Mesendoderm (in vitro differentiated cells): Measurements from ENCODE around the gene S100A3.
A peak's percentile ranks its signal among the peaks of the same experiment; 100 is the strongest.

Experiments used
- DNase-seq: peaks from one replicate; pipeline ENCODE4 v3.0.0; 2013
- H2AK5ac ChIP-seq: 2 replicates; pipeline ENCODE4 v1.6.1; 2013; ENCODE audit warnings: low read length, inconsistent platforms
- H2BK120ac ChIP-seq: 2 replicates; pipeline ENCODE4 v1.6.1; 2013; ENCODE audit warnings: low read depth, mild to moderate bottlenecking, low read length, moderate library complexity, mixed read lengths
- H2BK15ac ChIP-seq: replicated peaks from 2 replicates; pipeline ENCODE4 v1.6.1; 2013; ENCODE audit warnings: low read depth, mild to moderate bottlenecking, moderate library complexity
- H2BK5ac ChIP-seq: 2 replicates; pipeline ENCODE4 v1.6.1; 2013; ENCODE audit warnings: low read length, inconsistent platforms
- H3K18ac ChIP-seq: 2 replicates; pipeline ENCODE4 v1.6.1; 2013; ENCODE audit warnings: mild to moderate bottlenecking, low read length, mixed read lengths
- H3K23ac ChIP-seq: one replicate; pipeline ENCODE4 v1.6.1; 2013; ENCODE audit warnings: low read length
- H3K27ac ChIP-seq: 2 replicates; pipeline ENCODE4 v1.5.1; 2013; ENCODE audit warnings: low read depth, mild to moderate bottlenecking, inconsistent platforms, low read length, moderate library complexity
- H3K27me3 ChIP-seq: 2 replicates; pipeline ENCODE4 v1.6.1; 2013; ENCODE audit warnings: low read length, control low read depth, mild to moderate bottlenecking, inconsistent platforms; ENCODE audit not compliant: insufficient read depth, poor library complexity
- H3K36me3 ChIP-seq: 2 replicates; pipeline ENCODE4 v1.6.1; 2013; ENCODE audit warnings: low read length, inconsistent platforms; ENCODE audit not compliant: control insufficient read depth, insufficient read depth
- H3K4ac ChIP-seq: one replicate; pipeline ENCODE4 v1.6.1; 2013; ENCODE audit warnings: low read depth, mild to moderate bottlenecking, low read length, moderate library complexity
- H3K4me1 ChIP-seq: 2 replicates; pipeline ENCODE4 v1.6.1; 2013; ENCODE audit warnings: low read depth, low read length, inconsistent platforms; ENCODE audit not compliant: control insufficient read depth
- H3K4me2 ChIP-seq: 2 replicates; pipeline ENCODE4 v1.6.1; 2013; ENCODE audit warnings: low read length
- H3K4me3 ChIP-seq: 2 replicates; pipeline ENCODE4 v1.5.1; 2013; ENCODE audit warnings: mild to moderate bottlenecking, low read length
- H3K56ac ChIP-seq: one replicate; pipeline ENCODE4 v1.6.1; 2013; ENCODE audit warnings: low read length
- H3K79me1 ChIP-seq: 2 replicates; pipeline ENCODE4 v1.6.1; 2013; ENCODE audit warnings: low read length, inconsistent platforms
- H3K79me2 ChIP-seq: 2 replicates; pipeline ENCODE4 v1.6.1; 2013; ENCODE audit warnings: mild to moderate bottlenecking, low read length; ENCODE audit not compliant: control insufficient read depth, insufficient read depth
- H3K9ac ChIP-seq: 2 replicates; pipeline ENCODE4 v1.6.1; 2013; ENCODE audit warnings: low read length, inconsistent platforms
- H4K5ac ChIP-seq: one replicate; pipeline ENCODE4 v1.6.1; 2013; ENCODE audit warnings: low read length
- H4K8ac ChIP-seq: one replicate; pipeline ENCODE4 v1.6.1; 2013; ENCODE audit warnings: low read depth, mild to moderate bottlenecking, control low read depth, low read length, moderate library complexity
- WGBS: extraction: QIAGEN DNeasy Blood & Tissue Kit; methylation state at CpG from one replicate; pipeline ENCODE4 v1.1.7; 2013; ENCODE audit warnings: low lambda C conversion rate, missing lambda C conversion rate; ENCODE audit not compliant: insufficient coverage; ENCODE audit errors: extremely low coverage; 5-methylcytosine and 5-hydroxymethylcytosine counted together

The S100A3 gene

DNA sequence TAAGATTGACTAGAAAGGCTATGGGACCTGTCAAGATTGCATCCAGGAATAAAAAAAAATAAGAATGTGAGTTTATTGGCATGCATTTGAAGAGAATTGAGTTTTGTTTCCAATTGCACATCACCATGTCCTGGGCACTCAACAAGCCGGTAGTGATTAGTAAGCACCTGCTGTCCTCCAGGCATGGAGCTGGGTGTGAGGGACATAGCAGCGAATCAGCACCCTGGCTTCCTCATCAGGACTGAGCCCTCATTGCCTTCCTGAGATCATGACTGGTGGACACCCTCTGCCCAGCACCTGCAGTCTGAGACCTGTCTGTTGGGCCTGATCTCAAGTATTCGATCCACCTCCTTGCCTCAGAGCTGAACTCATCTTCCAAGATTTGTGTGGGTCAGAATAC is 40.0 kb downstream of the S100A3 start:
- no peaks in the 10 kb centered on the region for H3K4me1 ChIP-seq
- H4K8ac ChIP-seq: no peak overlapping the region
- H3K27me3 ChIP-seq: no peaks in the 10 kb centered on the region
- no peak overlapping the region for H3K9ac ChIP-seq
- no peak for DNase-seq
- H3K4me2 ChIP-seq: no peak overlapping the region
- no peak overlapping the region for H3K27ac ChIP-seq
- H3K4ac ChIP-seq: no peak overlapping the region
- H2BK15ac ChIP-seq: no peak overlapping the region
- H2BK5ac ChIP-seq: no peak overlapping the region
- H3K56ac ChIP-seq: no peak overlapping the region
- no peak overlapping the region for H2BK120ac ChIP-seq
- H3K79me2 ChIP-seq: no peaks in the 10 kb centered on the region
- no peak overlapping the region for H3K4me3 ChIP-seq
- no CpG with 5 or more reads among the region's 3 CpGs for WGBS
- no peak overlapping the region for H3K23ac ChIP-seq
- no peak overlapping the region for H3K18ac ChIP-seq
- no peaks in the 10 kb centered on the region for H3K79me1 ChIP-seq
- H2AK5ac ChIP-seq: no peak overlapping the region
- H4K5ac ChIP-seq: no peak overlapping the region
- H3K36me3 ChIP-seq: no peaks in the 10 kb centered on the region

DNA sequence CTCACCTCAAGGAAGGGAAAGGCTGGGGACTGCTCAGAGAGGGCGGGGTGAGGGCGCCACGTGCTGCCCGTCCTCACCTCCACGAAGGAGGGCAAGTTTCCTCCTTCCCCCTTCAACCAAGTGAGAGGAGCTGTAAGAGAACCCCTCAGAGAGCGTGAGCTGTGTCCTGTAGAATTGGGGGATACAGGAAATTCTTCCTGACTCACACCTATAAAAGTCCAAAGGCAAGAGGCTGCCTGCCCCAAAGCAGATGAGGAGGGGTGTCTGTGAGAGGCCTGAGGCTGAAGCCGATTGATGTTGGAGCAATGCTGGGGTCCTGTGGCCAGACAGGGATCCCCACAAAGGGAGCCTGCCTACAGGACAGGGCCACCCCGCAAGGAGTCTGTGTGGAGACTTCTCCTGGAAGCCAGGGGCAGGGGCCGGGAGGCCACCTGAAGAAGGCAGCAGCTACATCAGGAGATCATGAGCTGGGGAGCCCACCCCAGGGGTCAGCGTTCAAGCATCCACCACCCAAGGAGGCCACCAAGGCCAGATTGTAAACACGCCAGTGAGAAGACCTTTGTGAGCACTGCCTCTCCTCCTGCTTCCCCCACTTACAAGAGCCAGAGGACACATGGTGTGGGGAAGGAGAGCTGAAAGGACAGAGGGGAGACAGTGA is 41.0 kb downstream of the S100A3 start:
- no peaks in the 10 kb centered on the region for H3K79me1 ChIP-seq
- H3K4me1 ChIP-seq: no peaks in the 10 kb centered on the region
- no peaks in the 10 kb centered on the region for H3K36me3 ChIP-seq
- no peak overlapping the region for H3K4me3 ChIP-seq
- H3K18ac ChIP-seq: no peak overlapping the region
- no peak overlapping the region for H2AK5ac ChIP-seq
- no peak for DNase-seq
- no peak overlapping the region for H2BK15ac ChIP-seq
- no peak overlapping the region for H4K8ac ChIP-seq
- H4K5ac ChIP-seq: no peak overlapping the region
- H3K27me3 ChIP-seq: no peaks in the 10 kb centered on the region
- no peak overlapping the region for H2BK5ac ChIP-seq
- H3K4me2 ChIP-seq: no peak overlapping the region
- no peak overlapping the region for H3K27ac ChIP-seq
- H3K23ac ChIP-seq: no peak overlapping the region
- no peaks in the 10 kb centered on the region for H3K79me2 ChIP-seq
- H2BK120ac ChIP-seq: no peak overlapping the region
- peak overlapping the region; percentile 22 for H3K56ac ChIP-seq
- no CpG with 5 or more reads among the region's 11 CpGs for WGBS
- H3K9ac ChIP-seq: no peak overlapping the region
- H3K4ac ChIP-seq: no peak overlapping the region

DNA sequence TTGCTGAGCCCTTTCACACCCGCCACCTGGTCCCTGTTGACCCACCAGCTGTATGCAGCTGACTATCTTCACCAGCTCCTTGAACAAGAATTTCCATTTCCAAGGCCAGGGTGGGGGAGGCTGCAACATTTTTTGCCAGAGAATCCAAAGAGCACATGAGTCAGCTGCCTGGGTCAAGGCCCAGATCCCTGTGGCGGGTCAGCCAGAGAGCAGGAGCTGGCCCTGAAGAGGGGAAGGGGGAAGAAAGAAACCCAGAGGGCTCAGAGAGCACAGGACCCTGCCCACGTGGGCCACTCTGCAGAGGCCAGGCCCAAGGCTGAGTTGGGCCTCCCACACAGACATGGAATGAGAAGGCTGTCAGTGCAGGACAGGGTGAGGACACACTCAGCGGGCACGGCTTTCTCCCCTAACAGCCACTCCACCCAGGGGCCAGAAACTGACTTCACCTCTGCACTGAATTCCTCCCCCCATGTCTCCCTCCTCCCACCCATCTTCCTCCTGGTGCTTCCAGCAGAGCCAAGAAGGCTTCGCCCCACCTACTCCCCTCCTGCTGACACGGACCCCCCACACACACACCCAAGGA is 42.1 kb downstream of the S100A3 start:
- H3K4me3 ChIP-seq: no peak overlapping the region
- H3K27me3 ChIP-seq: no peaks in the 10 kb centered on the region
- no peak overlapping the region for H3K56ac ChIP-seq
- no peak overlapping the region for H3K4ac ChIP-seq
- H2BK120ac ChIP-seq: no peak overlapping the region
- H2BK5ac ChIP-seq: no peak overlapping the region
- no peak overlapping the region for H3K23ac ChIP-seq
- no peaks in the 10 kb centered on the region for H3K4me1 ChIP-seq
- no CpG with 5 or more reads among the region's 7 CpGs for WGBS
- no peaks in the 10 kb centered on the region for H3K36me3 ChIP-seq
- DNase-seq: no peak
- no peaks in the 10 kb centered on the region for H3K79me2 ChIP-seq
- no peak overlapping the region for H2BK15ac ChIP-seq
- no peak overlapping the region for H3K9ac ChIP-seq
- no peaks in the 10 kb centered on the region for H3K79me1 ChIP-seq
- no peak overlapping the region for H3K4me2 ChIP-seq
- no peak overlapping the region for H3K18ac ChIP-seq
- H4K8ac ChIP-seq: no peak overlapping the region
- no peak overlapping the region for H4K5ac ChIP-seq
- no peak overlapping the region for H2AK5ac ChIP-seq
- H3K27ac ChIP-seq: no peak overlapping the region

DNA sequence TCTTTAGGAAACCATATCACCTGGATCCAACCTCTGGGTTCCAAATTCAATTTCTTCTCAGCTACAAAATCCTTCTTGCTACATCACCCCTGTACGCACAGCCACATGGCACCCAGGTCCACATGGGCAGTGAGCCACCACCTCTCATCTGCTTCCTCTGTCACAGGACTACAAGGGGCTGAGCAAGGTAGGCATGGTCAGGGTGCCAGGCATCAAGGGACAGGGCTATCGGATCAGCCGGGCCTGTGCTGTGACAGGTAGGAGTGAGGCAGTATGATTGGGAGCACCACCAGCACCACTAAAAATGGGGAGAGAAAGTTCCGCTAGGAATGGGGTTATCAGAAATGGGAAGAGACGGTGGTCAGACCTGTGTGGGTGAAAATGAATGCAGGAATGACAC is 42.7 kb downstream of the S100A3 start:
- H2AK5ac ChIP-seq: no peak overlapping the region
- H3K36me3 ChIP-seq: no peaks in the 10 kb centered on the region
- H3K18ac ChIP-seq: no peak overlapping the region
- H3K4me1 ChIP-seq: no peaks in the 10 kb centered on the region
- no peaks in the 10 kb centered on the region for H3K79me1 ChIP-seq
- H3K4me2 ChIP-seq: no peak overlapping the region
- H4K8ac ChIP-seq: no peak overlapping the region
- H2BK5ac ChIP-seq: no peak overlapping the region
- no CpG with 5 or more reads among the region's 5 CpGs for WGBS
- H3K4ac ChIP-seq: no peak overlapping the region
- H4K5ac ChIP-seq: no peak overlapping the region
- no peak overlapping the region for H3K9ac ChIP-seq
- H3K23ac ChIP-seq: no peak overlapping the region
- H3K27ac ChIP-seq: no peak overlapping the region
- no peak overlapping the region for H2BK120ac ChIP-seq
- no peaks in the 10 kb centered on the region for H3K27me3 ChIP-seq
- no peaks in the 10 kb centered on the region for H3K79me2 ChIP-seq
- no peak for DNase-seq
- H2BK15ac ChIP-seq: no peak overlapping the region
- no peak overlapping the region for H3K4me3 ChIP-seq
- peak overlapping the region; percentile 22 for H3K56ac ChIP-seq

DNA sequence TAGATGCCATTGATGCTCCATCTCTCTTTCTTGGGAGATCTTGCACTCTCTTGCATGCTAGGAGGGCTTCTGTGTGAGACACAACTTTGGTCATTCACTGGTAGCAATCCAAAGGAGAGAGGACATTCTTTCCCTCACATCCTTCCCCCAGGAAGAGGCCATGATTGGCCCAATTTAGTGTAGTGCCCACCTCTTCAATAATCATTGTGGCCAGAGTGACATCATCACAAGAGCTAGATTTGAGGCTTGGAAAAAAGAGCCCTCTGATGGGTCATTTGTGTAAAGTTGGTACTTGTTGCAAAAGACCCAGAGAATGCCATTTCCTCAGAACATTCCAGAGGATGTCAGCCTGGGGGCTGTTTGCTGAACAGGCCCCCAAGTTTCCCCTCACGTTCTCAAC is 43.5 kb downstream of the S100A3 start:
- Histone ChIP-seq H3K4me2 (no peak overlapping the region), H3K79me1 (no peaks in the 10 kb centered on the region), H4K8ac (no peak overlapping the region), H3K18ac (no peak overlapping the region), H2BK5ac (no peak overlapping the region), H4K5ac (no peak overlapping the region), H3K4ac (no peak overlapping the region), H2BK15ac (no peak overlapping the region), H3K79me2 (no peaks in the 10 kb centered on the region), H3K27me3 (no peaks in the 10 kb centered on the region), H3K56ac (no peak overlapping the region), H3K36me3 (no peaks in the 10 kb centered on the region), H2BK120ac (no peak overlapping the region), H3K23ac (no peak overlapping the region), H3K27ac (no peak overlapping the region), H3K9ac (no peak overlapping the region), H3K4me3 (no peak overlapping the region), H3K4me1 (no peaks in the 10 kb centered on the region), H2AK5ac (no peak overlapping the region)
- no CpG with 5 or more reads among the region's 1 CpG for WGBS
- DNase-seq: no peak

DNA sequence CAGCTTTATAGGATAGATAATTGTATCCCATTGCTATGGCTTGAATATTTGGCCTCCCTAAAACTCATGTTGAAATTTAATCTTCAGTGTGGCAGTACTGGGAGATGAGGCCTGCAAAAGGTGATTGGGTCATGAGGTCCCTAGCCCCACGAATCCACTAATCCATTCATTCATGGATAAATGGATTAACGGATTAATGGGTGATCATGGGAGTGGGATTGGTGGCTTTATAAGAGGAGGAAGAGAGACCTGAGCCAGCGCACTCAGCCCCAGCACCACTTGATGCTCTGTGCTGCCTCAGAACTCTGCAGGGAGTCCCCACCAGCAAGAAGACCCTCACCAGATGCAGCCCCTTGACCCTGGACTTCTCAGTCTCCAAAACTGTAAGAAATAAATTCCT is 45.3 kb downstream of the S100A3 start:
- no peak overlapping the region for H3K23ac ChIP-seq
- H3K56ac ChIP-seq: no peak overlapping the region
- WGBS: no CpG with 5 or more reads among the region's 3 CpGs
- no peak overlapping the region for H3K4me3 ChIP-seq
- no peak overlapping the region for H4K8ac ChIP-seq
- no peak overlapping the region for H2AK5ac ChIP-seq
- H3K79me2 ChIP-seq: no peaks in the 10 kb centered on the region
- no peak overlapping the region for H3K4ac ChIP-seq
- H2BK5ac ChIP-seq: no peak overlapping the region
- no peaks in the 10 kb centered on the region for H3K27me3 ChIP-seq
- H3K4me1 ChIP-seq: no peaks in the 10 kb centered on the region
- H3K18ac ChIP-seq: no peak overlapping the region
- no peak overlapping the region for H3K9ac ChIP-seq
- H3K79me1 ChIP-seq: no peaks in the 10 kb centered on the region
- no peak overlapping the region for H3K27ac ChIP-seq
- DNase-seq: no peak
- H3K36me3 ChIP-seq: no peaks in the 10 kb centered on the region
- H3K4me2 ChIP-seq: no peak overlapping the region
- no peak overlapping the region for H4K5ac ChIP-seq
- no peak overlapping the region for H2BK15ac ChIP-seq
- no peak overlapping the region for H2BK120ac ChIP-seq
